ENCODE results near the gene ADGRL4.

DNA sequence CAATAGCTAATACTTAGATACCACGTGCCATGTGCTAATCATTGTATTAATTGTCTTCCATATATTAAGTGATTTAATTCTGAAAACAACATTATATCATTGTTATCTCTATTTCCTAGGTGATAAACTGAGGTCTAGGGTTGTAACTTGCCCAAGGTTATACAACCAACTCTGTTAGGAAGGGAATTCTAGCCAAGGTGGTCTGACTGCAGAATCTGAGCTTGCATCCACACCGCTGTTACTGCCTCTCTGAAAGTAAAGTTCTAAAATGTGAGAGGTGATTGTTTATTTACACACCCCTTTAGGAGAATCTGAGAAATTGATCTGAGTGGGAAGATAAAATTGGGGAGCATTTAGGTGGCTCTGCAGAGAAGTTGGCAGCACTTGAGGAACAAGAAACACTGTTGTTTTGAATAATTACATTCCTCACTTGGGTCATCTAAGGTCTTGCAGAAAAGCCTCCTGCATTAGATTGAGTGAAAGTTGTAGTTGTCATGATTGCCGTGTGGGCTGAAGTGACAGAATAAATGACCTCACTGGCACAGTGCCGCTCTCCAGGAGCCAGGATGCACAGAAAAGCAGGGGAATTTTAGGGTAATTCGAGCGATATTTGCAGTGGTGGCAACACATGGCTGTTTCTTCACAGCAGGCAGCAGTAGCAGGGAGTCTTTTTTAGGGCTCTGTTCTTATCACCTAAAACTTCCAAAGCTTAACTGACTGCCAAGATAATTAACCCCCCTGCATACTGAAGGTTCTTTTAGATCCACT lies 121.7 kb downstream of the ADGRL4 start:
- TF ChIP-seq, protein P1, sequence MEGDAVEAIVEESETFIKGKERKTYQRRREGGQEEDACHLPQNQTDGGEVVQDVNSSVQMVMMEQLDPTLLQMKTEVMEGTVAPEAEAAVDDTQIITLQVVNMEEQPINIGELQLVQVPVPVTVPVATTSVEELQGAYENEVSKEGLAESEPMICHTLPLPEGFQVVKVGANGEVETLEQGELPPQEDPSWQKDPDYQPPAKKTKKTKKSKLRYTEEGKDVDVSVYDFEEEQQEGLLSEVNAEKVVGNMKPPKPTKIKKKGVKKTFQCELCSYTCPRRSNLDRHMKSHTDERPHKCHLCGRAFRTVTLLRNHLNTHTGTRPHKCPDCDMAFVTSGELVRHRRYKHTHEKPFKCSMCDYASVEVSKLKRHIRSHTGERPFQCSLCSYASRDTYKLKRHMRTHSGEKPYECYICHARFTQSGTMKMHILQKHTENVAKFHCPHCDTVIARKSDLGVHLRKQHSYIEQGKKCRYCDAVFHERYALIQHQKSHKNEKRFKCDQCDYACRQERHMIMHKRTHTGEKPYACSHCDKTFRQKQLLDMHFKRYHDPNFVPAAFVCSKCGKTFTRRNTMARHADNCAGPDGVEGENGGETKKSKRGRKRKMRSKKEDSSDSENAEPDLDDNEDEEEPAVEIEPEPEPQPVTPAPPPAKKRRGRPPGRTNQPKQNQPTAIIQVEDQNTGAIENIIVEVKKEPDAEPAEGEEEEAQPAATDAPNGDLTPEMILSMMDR (IDR thresholded peaks at IDR 0.05), result no peak
- no peak for TF ChIP-seq RAD21 (conservative IDR thresholded peaks at IDR 0.05 in 1 of 2, IDR thresholded peaks at IDR 0.05 in 1 of 2)
- no peak for TF ChIP-seq POLR2A (IDR thresholded peaks at IDR 0.05; ENCODE audit: low read length)
- TF ChIP-seq NPAS2 (CRISPR knock-in tag; IDR thresholded peaks at IDR 0.05; ENCODE audit: borderline replicate concordance), result no peak
- TF ChIP-seq EP300 (IDR thresholded peaks at IDR 0.05), result no peak
- TF ChIP-seq, protein P2, sequence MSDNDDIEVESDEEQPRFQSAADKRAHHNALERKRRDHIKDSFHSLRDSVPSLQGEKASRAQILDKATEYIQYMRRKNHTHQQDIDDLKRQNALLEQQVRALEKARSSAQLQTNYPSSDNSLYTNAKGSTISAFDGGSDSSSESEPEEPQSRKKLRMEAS (IDR thresholded peaks at IDR 0.05), result no peak
- TF ChIP-seq CHD4 (IDR thresholded peaks at IDR 0.05; ENCODE audit: borderline replicate concordance), result no peak
- no peak for TF ChIP-seq MAZ (IDR thresholded peaks at IDR 0.05; ENCODE audit: borderline replicate concordance, low read depth, low read length)
- no peak for TF ChIP-seq RCOR1 (IDR thresholded peaks at IDR 0.05; ENCODE audit: low read depth, low read length)
- TF ChIP-seq SMC3 (IDR thresholded peaks at IDR 0.05), result no peak
- no peak for TF ChIP-seq ESRRA (IDR thresholded peaks at IDR 0.05; ENCODE audit: borderline replicate concordance, low read length)
- no peak for TF ChIP-seq GATA3 (IDR thresholded peaks at IDR 0.05; ENCODE audit: borderline replicate concordance)
- TF ChIP-seq, protein P3, sequence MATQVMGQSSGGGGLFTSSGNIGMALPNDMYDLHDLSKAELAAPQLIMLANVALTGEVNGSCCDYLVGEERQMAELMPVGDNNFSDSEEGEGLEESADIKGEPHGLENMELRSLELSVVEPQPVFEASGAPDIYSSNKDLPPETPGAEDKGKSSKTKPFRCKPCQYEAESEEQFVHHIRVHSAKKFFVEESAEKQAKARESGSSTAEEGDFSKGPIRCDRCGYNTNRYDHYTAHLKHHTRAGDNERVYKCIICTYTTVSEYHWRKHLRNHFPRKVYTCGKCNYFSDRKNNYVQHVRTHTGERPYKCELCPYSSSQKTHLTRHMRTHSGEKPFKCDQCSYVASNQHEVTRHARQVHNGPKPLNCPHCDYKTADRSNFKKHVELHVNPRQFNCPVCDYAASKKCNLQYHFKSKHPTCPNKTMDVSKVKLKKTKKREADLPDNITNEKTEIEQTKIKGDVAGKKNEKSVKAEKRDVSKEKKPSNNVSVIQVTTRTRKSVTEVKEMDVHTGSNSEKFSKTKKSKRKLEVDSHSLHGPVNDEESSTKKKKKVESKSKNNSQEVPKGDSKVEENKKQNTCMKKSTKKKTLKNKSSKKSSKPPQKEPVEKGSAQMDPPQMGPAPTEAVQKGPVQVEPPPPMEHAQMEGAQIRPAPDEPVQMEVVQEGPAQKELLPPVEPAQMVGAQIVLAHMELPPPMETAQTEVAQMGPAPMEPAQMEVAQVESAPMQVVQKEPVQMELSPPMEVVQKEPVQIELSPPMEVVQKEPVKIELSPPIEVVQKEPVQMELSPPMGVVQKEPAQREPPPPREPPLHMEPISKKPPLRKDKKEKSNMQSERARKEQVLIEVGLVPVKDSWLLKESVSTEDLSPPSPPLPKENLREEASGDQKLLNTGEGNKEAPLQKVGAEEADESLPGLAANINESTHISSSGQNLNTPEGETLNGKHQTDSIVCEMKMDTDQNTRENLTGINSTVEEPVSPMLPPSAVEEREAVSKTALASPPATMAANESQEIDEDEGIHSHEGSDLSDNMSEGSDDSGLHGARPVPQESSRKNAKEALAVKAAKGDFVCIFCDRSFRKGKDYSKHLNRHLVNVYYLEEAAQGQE (IDR thresholded peaks at IDR 0.05), result no peak
- TF ChIP-seq RNF2 (IDR thresholded peaks at IDR 0.05; ENCODE audit: borderline replicate concordance, low read depth), result no peak

Data from A549 (cell line).